Immature natural killer cell (primary cell): ENCODE measurements around the gene OR2V2. TPM values are rescaled to one million over a fixed set of nuclear protein-coding genes. Genes with fewer than 3 reads are reported as not detected.
"Not testable (repeated sequence)": the region's sequence is repeated elsewhere in the genome, so short reads cannot be mapped to it uniquely, and the experiment has no call there.

Experiments
- DNase-seq, 3 donors: peaks; one replicate each; pipeline ENCODE4 v3.0.0; 2022; ENCODE audit warnings: mixed read lengths in 1 of 3
- H3K27ac Mint-ChIP-seq, 6 donors: one replicate each; pipeline ENCODE4 v1.8.0; 2020; ENCODE audit warnings: mixed read lengths in 6 of 6, mild to moderate bottlenecking in 5 of 6, inconsistent platforms in 4 of 6, moderate library complexity in 3 of 6
- H3K27me3 Mint-ChIP-seq, 3 donors: one replicate each; pipeline ENCODE4 v1.8.0; 2020 to 2021; ENCODE audit warnings: low read depth in 3 of 3, mild to moderate bottlenecking in 3 of 3, mixed read lengths in 3 of 3, moderate library complexity in 3 of 3, inconsistent platforms in 1 of 3
- H3K36me3 Mint-ChIP-seq, 3 donors: one replicate each; pipeline ENCODE4 v1.8.0; 2020; ENCODE audit warnings: mixed read lengths in 3 of 3, inconsistent platforms in 2 of 3, mild to moderate bottlenecking in 2 of 3
- H3K4me1 Mint-ChIP-seq, 2 donors: one replicate each; pipeline ENCODE4 v1.8.0; 2020; ENCODE audit warnings: inconsistent platforms in 2 of 2, mild to moderate bottlenecking in 2 of 2, mixed read lengths in 2 of 2, moderate library complexity in 1 of 2
- H3K4me3 Mint-ChIP-seq, 5 donors: one replicate each; pipeline ENCODE4 v1.8.0; 2020; ENCODE audit warnings: mild to moderate bottlenecking in 5 of 5, mixed read lengths in 5 of 5, inconsistent platforms in 3 of 5, moderate library complexity in 3 of 5
- H3K9me3 Mint-ChIP-seq, 6 donors: one replicate each; pipeline ENCODE4 v1.8.0; 2020; ENCODE audit warnings: mild to moderate bottlenecking in 6 of 6, mixed read lengths in 6 of 6, inconsistent platforms in 4 of 6, moderate library complexity in 3 of 6
- polyA plus RNA-seq, 3 donors: library from polyadenylated mRNA; unstranded; fragments of 300-500 nt; fragmentation: Illumina TruSeq; gene quantifications; one replicate each; pipeline ENCODE4 v1.2.3, GENCODE V29; 2021

OR2V2 gene
- polyA plus RNA-seq, 3 donors from 2014 or later, result not detected

DNA sequence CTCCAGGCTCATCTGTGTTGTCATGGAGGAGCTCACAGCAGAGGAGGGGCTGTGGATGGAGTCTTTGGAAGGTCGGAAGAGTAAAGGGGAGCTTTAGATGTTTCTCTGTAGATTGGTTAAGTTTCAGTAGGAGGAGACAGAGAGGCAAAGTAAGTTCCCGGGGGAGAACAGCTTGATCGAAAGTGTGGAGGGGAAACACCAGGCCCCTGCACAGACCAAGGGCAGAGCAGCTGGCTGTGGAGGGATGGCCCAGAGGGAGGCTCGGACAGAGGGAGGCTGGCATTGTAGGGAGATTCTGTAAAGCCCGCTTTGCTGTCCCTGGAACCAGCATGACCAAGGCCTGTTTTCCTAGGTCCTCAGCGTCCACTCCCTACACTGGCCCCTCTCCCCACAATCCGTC, 5.3 kb upstream of the OR2V2 start:
- no peaks in the 10 kb centered on the region for H3K4me1 Mint-ChIP-seq
- no peak overlapping the region for H3K27ac Mint-ChIP-seq
- H3K9me3 Mint-ChIP-seq, result peaks cover 5 to 30% (median 9%) of the 10 kb centered on the region in 6 donors
- no peak for DNase-seq
- no peaks in the 10 kb centered on the region for H3K36me3 Mint-ChIP-seq
- peaks cover 7 to 21% (median 9%) of the 10 kb centered on the region in 3 donors for H3K27me3 Mint-ChIP-seq
- H3K4me3 Mint-ChIP-seq, result no peak overlapping the region

DNA sequence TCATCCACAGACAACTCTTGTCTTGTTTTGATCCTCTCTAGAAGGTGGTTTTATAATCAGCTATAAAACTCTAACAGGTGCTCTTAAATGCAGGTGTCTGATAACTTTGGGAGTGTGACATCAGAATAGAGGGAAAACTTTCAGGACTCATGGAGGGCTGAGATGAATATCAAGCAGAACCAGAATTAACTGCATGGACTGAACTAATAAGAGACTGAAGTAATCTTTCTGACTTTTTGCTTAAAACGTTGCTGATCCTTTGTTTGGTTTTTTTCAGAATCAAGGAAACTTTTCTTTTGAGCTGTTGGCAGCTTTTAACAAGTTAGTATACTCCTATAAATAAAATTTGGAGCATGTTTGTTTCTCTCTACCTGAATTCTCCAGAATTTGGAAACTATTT, 2.3 kb upstream of the OR2V2 start:
- H3K36me3 Mint-ChIP-seq, result no peaks in the 10 kb centered on the region
- peaks cover 0 to 3% (median 1%) of the 10 kb centered on the region in 6 donors for H3K9me3 Mint-ChIP-seq
- no peak for DNase-seq
- H3K27ac Mint-ChIP-seq, result no peak overlapping the region
- peaks cover 6 to 31% (median 9%) of the 10 kb centered on the region in 3 donors for H3K27me3 Mint-ChIP-seq
- H3K4me3 Mint-ChIP-seq, result no peak overlapping the region
- H3K4me1 Mint-ChIP-seq, result no peaks in the 10 kb centered on the region

DNA sequence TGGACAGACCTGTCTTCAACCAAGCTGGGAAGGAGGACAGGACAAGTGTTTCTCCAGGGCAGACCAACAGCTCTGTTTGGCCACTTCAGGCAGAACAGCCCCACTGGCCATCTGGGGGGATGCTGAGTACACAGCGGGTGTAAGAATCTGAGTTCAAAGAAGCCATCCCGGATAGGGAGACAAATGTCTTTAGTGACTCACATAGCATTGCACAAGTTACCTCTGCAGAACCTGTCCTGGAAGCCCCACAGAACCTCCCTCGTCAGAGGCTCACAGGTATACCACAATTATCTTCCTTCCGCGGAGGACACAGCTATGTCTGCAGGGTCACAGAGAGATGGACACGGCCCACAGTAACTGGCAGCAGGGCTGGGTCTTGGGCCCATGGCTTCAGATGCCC, 2.0 kb downstream of the OR2V2 start:
- DNase-seq, result no peak
- no peak overlapping the region for H3K4me3 Mint-ChIP-seq
- no peak overlapping the region for H3K27ac Mint-ChIP-seq
- peaks cover 3 to 29% (median 4%) of the 10 kb centered on the region in 3 donors for H3K27me3 Mint-ChIP-seq
- H3K4me1 Mint-ChIP-seq, result peaks cover 0 to 3% of the 10 kb centered on the region in 2 donors
- H3K36me3 Mint-ChIP-seq, result no peaks in the 10 kb centered on the region
- peaks cover 0 to 2% (median 0%) of the 10 kb centered on the region in 6 donors for H3K9me3 Mint-ChIP-seq

DNA sequence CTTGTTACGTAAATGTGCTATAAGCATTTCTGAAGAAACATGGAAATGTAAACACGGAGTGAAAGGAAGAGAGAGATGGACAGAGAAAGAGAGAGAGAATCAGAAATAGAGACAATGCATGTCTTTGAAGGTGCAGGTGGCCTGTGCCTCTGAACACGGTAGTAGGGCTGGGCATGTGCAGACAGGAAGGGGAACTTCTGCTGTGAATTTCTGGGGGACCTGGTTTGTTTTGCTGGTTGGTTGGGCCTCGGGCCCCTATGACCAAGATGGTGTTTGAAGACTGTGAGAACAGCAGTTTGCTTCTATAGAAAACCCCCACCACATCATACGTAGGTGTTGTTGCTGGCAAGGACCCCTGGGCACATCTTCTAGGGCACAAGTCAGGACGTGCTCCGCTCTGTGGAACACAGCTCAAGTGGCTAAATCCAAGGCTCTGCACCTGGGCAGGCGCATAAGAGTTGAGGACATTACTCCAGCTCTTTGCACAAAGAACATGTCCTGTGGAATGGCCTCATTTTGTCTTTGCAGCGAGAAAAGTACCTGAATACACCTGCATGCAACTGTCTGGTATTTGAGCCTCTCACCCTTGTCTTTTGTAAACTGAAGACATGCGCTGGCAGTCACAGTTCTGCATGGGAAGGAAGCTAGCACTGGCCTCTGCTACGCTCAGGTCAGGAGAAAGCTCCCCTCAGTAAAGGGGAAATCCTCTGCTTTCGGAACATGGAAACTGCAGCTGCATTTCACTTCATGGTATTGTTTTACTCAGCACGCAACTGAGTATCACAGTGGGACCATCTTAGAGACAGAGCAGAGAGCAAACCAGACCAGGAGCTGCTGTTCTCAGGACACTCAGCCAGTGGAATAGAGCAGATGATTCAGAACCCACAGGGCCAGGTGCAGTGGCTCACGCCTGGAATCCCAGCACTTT, 2.7 kb downstream of the OR2V2 start:
- Mint-ChIP-seq H3K4me3 (no peak overlapping the region), H3K27me3 (peaks cover 3 to 26% (median 4%) of the 10 kb centered on the region in 3 donors), H3K9me3 (peaks cover 0 to 2% (median 0%) of the 10 kb centered on the region in 6 donors), H3K4me1 (peaks cover 0 to 3% of the 10 kb centered on the region in 2 donors), H3K27ac (no peak overlapping the region), H3K36me3 (no peaks in the 10 kb centered on the region)
- DNase-seq, result no peak

DNA sequence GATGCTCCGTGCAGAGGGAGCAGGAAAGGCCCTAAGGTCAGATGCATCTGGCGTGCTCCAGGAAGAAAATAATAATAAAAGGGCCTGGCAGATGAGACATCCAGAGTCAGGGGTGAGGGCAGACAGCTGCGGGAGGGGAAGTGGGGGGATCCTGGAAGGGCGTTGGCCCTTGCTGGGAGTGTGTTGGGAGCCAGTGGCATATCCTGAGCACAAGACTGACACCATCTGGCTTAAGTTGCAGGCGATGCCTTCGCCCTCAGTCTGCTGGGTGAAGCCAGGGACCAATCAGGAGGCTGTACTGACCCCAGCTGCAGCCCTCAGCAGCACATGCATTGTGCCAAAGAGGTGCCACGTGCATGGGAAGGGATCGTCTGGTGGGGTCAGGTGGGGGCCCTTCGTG, 3.8 kb downstream of the OR2V2 start:
- Mint-ChIP-seq H3K4me3 (no peak overlapping the region), H3K27ac (no peak overlapping the region), H3K9me3 (peaks cover 0 to 2% (median 0%) of the 10 kb centered on the region in 6 donors), H3K27me3 (peaks cover 3 to 23% (median 4%) of the 10 kb centered on the region in 3 donors), H3K4me1 (peaks cover 0 to 3% of the 10 kb centered on the region in 2 donors), H3K36me3 (no peaks in the 10 kb centered on the region)
- DNase-seq, result no peak

DNA sequence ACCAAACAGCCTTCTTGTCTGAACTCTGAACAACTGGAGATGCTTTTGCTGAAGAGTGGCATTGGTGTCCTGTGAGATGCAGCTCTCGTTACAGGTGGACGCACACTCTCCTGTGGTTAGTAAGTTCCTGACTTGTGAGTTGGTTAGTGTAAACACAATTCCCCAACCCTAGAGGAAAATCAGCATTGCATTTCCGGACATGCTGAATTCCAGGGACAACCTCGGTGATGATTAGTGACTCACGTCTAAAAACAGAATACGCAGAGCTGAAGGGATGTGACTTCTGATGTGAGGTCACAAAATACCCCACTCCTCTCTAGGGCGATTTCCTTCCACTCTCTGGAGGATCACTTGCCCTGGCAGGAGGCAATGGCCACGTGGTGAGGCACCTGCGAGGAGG, 5.0 kb downstream of the OR2V2 start:
- Mint-ChIP-seq H3K4me3 (no peak overlapping the region), H3K4me1 (peaks cover 0 to 3% of the 10 kb centered on the region in 2 donors), H3K27ac (no peak overlapping the region), H3K36me3 (no peaks in the 10 kb centered on the region), H3K9me3 (peaks cover 0 to 2% (median 0%) of the 10 kb centered on the region in 6 donors), H3K27me3 (peaks cover 3 to 19% (median 4%) of the 10 kb centered on the region in 3 donors)
- DNase-seq, result no peak

DNA sequence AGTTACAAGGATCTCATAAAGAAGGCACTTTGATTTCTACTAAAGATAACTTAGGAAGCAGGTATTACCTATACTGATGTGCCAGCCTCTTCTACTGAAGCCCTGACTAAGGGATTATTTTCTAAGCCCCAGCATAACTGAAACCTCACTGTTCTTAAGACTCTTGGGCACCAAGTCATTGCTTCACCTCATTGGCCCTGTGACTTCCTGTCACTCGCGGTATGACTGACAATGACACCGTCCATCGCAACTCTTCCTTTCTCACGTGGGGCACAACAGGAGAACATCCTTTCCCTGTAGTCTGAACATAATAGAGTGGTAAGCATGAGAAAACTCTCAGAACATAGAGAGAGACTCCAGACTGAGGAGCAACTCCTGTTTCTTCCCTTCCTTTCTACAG, 6.4 kb downstream of the OR2V2 start:
- H3K27me3 Mint-ChIP-seq, result peaks cover 3 to 19% (median 3%) of the 10 kb centered on the region in 3 donors
- H3K4me1 Mint-ChIP-seq, result peaks cover 0 to 3% of the 10 kb centered on the region in 2 donors
- H3K27ac Mint-ChIP-seq, result no peak overlapping the region
- H3K9me3 Mint-ChIP-seq, result peaks cover 0 to 2% (median 0%) of the 10 kb centered on the region in 6 donors
- no peak for DNase-seq
- H3K36me3 Mint-ChIP-seq, result no peaks in the 10 kb centered on the region
- no peak overlapping the region for H3K4me3 Mint-ChIP-seq

DNA sequence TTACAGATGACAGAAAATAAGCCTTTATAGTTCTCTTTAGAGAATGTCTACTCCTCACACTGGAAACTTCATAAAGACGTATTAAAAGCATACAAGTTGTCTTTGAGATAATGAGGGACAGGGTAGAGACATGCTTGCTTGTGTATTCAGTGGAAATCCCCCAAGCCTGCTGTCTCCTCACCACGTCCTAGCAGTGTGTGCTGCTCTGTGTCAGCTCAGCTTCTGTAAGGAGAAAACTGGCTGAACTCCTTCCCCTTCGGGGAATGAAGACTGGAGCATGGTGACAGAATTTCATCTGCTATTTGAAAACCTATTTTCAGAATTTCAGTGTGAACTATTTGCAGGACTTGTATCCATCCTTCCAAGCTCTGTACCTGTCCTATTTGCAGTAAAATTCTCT, 9.4 kb downstream of the OR2V2 start:
- Mint-ChIP-seq H3K4me3 (no peak overlapping the region), H3K4me1 (peaks cover 6 to 18% of the 10 kb centered on the region in 2 donors), H3K36me3 (no peaks in the 10 kb centered on the region), H3K9me3 (peaks cover 0 to 2% (median 0%) of the 10 kb centered on the region in 6 donors), H3K27ac (no peak overlapping the region), H3K27me3 (peaks cover 7 to 13% (median 11%) of the 10 kb centered on the region in 3 donors)
- DNase-seq, result no peak

DNA sequence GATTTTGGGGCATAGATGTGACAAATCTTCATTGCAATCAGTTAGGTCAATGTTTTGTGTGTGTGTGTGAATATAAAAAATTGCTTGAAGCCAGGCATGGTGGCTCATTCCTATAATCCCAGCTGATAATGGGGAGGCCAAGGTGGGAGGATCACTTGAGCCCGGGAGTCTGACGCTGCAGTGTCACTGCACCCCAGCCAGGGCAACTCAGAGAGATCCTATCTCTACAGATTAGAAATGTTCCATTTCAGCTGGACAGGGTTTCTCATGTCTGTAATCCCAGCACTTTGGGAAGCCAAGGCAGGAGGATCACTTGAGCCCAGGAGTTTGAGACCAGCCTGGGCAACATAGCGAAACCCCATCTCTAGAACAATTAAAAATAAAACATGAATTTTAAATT, 11.5 kb downstream of the OR2V2 start:
- peaks cover 0 to 2% (median 0%) of the 10 kb centered on the region in 6 donors for H3K9me3 Mint-ChIP-seq

DNA sequence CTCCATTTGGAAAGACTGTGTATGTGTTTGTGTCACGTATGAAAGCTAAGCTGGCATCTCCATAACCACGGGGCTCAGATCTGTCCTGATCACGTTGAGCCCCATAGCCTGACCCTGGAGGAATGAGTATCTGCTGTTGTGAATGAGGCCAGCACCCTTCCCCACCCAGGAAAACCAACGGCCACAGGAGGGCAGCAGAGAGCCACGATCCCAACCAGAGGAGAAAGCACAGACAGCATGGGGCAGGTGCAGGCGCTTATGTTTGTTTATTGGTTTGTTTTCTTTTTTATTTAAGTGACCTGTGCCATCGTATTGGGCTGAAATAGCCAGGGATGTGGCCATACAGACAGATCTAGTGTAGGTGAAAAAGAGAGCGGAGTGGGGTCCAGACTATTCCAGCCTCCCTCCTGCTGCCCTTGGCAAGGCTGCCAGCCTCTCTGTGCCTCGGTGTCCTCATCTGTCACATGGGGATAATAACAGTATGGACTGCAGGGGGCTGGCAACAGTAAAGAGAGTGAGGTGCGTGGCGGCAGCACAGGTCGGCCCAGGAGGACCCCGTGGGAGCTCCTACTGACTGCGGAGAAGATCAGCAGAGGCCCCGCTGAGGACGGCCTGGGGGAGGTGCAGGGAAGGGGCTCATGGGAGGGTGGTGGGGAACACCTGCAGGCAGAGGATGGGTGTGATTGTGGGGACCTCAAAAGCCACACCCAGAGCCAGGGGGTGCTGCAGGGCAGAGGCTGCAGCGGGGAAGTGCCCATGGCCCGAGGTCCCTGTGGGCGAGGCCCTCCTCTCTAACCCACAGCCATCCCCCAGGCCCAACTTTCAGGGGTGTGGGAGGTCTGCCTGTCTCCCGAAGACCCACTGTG, 12.1 kb downstream of the OR2V2 start:
- Mint-ChIP-seq H3K9me3 (peaks cover 0 to 2% (median 0%) of the 10 kb centered on the region in 6 donors), H3K27me3 (peaks cover 13 to 24% (median 19%) of the 10 kb centered on the region in 3 donors), H3K27ac (peak overlapping the region; percentile 80 to 97 (median 94)), H3K4me1 (peaks cover 6 to 27% of the 10 kb centered on the region in 2 donors), H3K36me3 (no peaks in the 10 kb centered on the region), H3K4me3 (peak overlapping the region; percentile 28 to 82 (median 74))
- DNase-seq, result peak; percentile 76 to 85 (median 83)

More for the DNA sequence above, 11.5 kb downstream of the OR2V2 start:
- Mint-ChIP-seq H3K36me3 (no peaks in the 10 kb centered on the region), H3K27me3 (peaks cover 11 to 18% (median 13%) of the 10 kb centered on the region in 3 donors), H3K4me3 (no peak overlapping the region), H3K27ac (peak overlapping the region in 2 of 6 donors; percentile 90 to 97), H3K4me1 (peaks cover 6 to 27% of the 10 kb centered on the region in 2 donors)
- DNase-seq, result no peak

DNA sequence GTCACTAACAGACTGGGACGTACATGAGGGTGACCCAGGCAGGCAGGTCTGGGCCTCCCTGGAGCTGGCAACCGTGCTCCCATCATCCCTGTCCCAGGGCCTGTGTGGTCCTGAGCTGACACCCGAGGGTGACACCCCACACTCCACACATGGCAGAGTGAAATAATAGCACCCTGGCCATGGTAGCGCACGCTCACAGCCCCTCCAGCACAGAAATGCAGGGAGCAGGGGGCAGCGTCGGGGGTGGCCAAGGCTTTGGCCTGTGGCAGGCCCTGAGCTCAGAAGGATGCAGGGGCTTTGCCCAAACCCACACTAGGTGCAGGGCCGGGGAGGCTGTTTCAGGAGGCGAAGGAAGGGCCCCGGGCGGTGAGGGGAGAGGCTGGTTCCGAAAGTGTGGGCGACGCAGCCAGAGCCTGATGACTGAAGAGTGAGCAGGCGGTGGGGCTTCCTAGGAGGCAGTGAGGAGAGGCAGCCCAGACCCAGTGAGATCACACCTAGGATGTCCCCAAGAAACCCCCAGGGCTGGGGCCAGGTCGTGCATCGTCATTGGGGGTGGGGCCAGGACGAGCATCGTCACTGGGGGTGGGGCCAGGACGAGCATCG, 12.9 kb downstream of the OR2V2 start:
- peak; percentile 55 to 84 (median 75) for DNase-seq
- Mint-ChIP-seq H3K27ac (peak overlapping the region; percentile 73 to 97 (median 92)), H3K36me3 (no peaks in the 10 kb centered on the region), H3K4me3 (peak overlapping the region; percentile 18 to 79 (median 73)), H3K27me3 (peaks cover 14 to 28% (median 20%) of the 10 kb centered on the region in 3 donors), H3K9me3 (peaks cover 0 to 2% (median 0%) of the 10 kb centered on the region in 6 donors), H3K4me1 (peaks cover 6 to 29% of the 10 kb centered on the region in 2 donors)

DNA sequence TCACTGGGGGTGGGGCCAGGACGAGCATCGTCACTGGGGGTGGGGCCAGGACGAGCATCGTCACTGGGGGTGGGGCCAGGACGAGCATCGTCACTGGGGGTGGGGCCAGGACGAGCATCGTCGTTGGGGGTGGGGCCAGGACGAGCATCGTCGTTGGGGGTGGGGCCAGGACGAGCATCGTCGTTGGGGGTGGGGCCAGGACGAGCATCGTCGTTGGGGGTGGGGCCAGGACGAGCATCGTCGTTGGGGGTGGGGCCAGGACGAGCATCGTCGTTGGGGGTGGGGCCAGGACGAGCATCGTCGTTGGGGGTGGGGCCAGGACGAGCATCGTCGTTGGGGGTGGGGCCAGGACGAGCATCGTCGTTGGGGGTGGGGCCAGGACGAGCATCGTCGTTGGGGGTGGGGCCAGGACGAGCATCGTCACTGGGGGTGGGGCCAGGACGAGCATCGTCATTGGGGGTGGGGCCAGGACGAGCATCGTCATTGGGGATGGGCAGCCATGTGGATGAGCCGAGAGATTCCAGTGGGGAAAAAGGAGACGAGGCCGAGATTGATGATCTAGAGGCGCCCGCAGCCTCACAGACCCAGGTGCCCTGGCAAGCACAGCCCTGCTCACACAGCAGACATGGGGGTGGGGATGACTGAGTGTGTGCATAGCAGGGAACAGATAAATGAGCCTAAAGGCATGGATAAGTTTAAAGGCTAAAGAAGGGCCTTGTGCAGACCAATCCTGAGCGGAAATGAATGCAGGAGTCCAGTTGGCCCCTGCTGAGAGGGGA, 13.6 kb downstream of the OR2V2 start:
- H3K9me3 Mint-ChIP-seq, result not testable (repeated sequence)
- peak; percentile 41 to 67 (median 50) for DNase-seq

More for the DNA sequence above, 13.6 kb downstream of the OR2V2 start:
- Mint-ChIP-seq H3K27ac (peak overlapping the region; percentile 71 to 97 (median 94)), H3K4me1 (peaks cover 6 to 31% of the 10 kb centered on the region in 2 donors), H3K27me3 (peaks cover 14 to 35% (median 26%) of the 10 kb centered on the region in 3 donors), H3K4me3 (peak overlapping the region; percentile 42 to 86 (median 84))
- not testable (repeated sequence) for H3K36me3 Mint-ChIP-seq
